ENCODE data around the gene OBI1. TPM values are rescaled to one million over a fixed set of nuclear protein-coding genes. Genes with fewer than 3 reads are reported as not detected.

Gene OBI1
- total and polyA plus RNA-seq, 9 of the 15 experiments (the other 6 are each of a cell fraction or from before 2014, with no cell fraction given) = 8.7 to 18.4 (median 14.2) TPM

GRCh38 chr13:78659450-78659730, 435 bp upstream of the OBI1 start:
- peaks cover 45% of the 10 kb centered on the region for H3K79me2 ChIP-seq (ENCODE audit: control insufficient read depth, insufficient read depth, low read length)
- BruUV-seq (replicated peaks) = no TSS peak
- H3K4me3 ChIP-seq = no peak overlapping the region; the same call in 1 of the 2 replicates
- 0 out of 2 replicates have a peak, but pooled peaks cover 5% of the 10 kb centered on the region for H4K20me1 ChIP-seq (replicated peaks; ENCODE audit: control insufficient read depth, insufficient read depth, low read length)
- no peak for ATAC-seq
- H3K27ac ChIP-seq (ENCODE audit: extremely low read depth, low read depth, low read length) = no peak overlapping the region; the same call in 2 of the 3 replicates
- H3K4me2 ChIP-seq (ENCODE audit: insufficient read depth, low read length) = peak overlapping the region; percentile 84; the same call in 1 of the 2 replicates
- CTCF ChIA-PET (ENCODE audit: low intra/inter-chr PET ratio) = no interaction called here
- H3K9me1 ChIP-seq (ENCODE audit: control insufficient read depth, insufficient read depth, low read length) = no peaks in the 10 kb centered on the region
- in situ Hi-C loops (cut with MboI) = no loop called here
- H3K9ac ChIP-seq (ENCODE audit: insufficient read depth in 1 of 2, low read depth in 2 of 2, low read length in 2 of 2) = peak overlapping the region in 1 of 2 experiments; percentile 74; a peak in 2 of 4 replicates
- no peaks in the 10 kb centered on the region for H3K9me3 ChIP-seq (replicated peaks; ENCODE audit: control insufficient read depth, insufficient read depth, low read depth, low read length)
- no peak for DNase-seq (ENCODE audit: extremely low read depth in 1 of 4, low spot score in 3 of 4)
- POLR2A ChIA-PET = no interaction called here
- H2AFZ ChIP-seq (ENCODE audit: low read depth, low read length) = peak overlapping the region; percentile 94
- 43% methylated on average over 7 of the region's 8 CpGs for whole genome bisulfite sequencing (ENCODE audit: insufficient coverage, low coverage, missing lambda C conversion rate)
- TF ChIP-seq ZNF696 (CRISPR knock-in tag; conservative IDR thresholded peaks at IDR 0.05) = no peak
- peak in 1 of 2 experiments; percentile 32; a peak in 1 of 4 replicates for TF ChIP-seq MLLT1 (IDR thresholded peaks at IDR 0.05)
- TF ChIP-seq ZNF512 (tag; IDR thresholded peaks at IDR 0.05) = peak; percentile 64; the same call in 1 of the 2 replicates
- no peak for FAIRE-seq
- intact Hi-C loops (cut with micrococcal nuclease) = loop anchor here (2.0 kb wide), 1 partner anchor 55 kb away; no protein-coding TSS in a partner anchor
- H3K4me1 ChIP-seq (replicated peaks in 1 of 2; ENCODE audit: control insufficient read depth in 2 of 2, insufficient read depth in 2 of 2, low read length in 2 of 2) = peaks cover 2 to 3% of the 10 kb centered on the region in 2 experiments; a peak in 3 of 5 replicates
- peaks cover 6% of the 10 kb centered on the region; the same call in 2 of the 3 replicates for H3K36me3 ChIP-seq (ENCODE audit: control insufficient read depth, insufficient read depth, low read length)
- H3K27me3 ChIP-seq (ENCODE audit: control insufficient read depth in 2 of 2, insufficient read depth in 2 of 2, low read length in 2 of 2) = no peaks in the 10 kb centered on the region

All from K562 (cell line).